H1 (cell line): ENCODE data around the gene ARHGAP10.

Experiments used
- ATF3 ChIP-seq: IDR thresholded peaks from 2 replicates; pipeline ENCODE4 v1.6.1; 2011; ENCODE audit warnings: low read depth, mild to moderate bottlenecking, low read length; ENCODE audit not compliant: insufficient read depth
- BRCA1 ChIP-seq: IDR thresholded peaks from 2 replicates; pipeline ENCODE4 v1.6.1; 2012; ENCODE audit warnings: low read depth, low read length, improper control_type of control experiment
- CEBPB ChIP-seq: IDR thresholded peaks from 2 replicates; pipeline ENCODE4 v1.6.1; 2012; ENCODE audit warnings: low read depth, low read length
- CTCF ChIP-seq, 3 experiments: IDR thresholded peaks; 1 replicate in 2 of 3; 2 replicates in 1 of 3; pipeline versions ENCODE4 v1.5.1 to v1.6.1; 2011; ENCODE audit warnings: low read length in 3 of 3, mild to moderate bottlenecking in 3 of 3, inconsistent platforms in 2 of 3, low read depth in 1 of 3, moderate library complexity in 1 of 3; ENCODE audit not compliant: insufficient read depth in 1 of 3; ENCODE audit errors: control extremely low read depth in 1 of 3
- EGR1 ChIP-seq: IDR thresholded peaks from 2 replicates; pipeline ENCODE4 v1.6.1; 2011; ENCODE audit warnings: low read depth, low read length, borderline replicate concordance
- POLR2A ChIP-seq, 2 experiments: IDR thresholded peaks; 1 replicate in 1 of 2; 2 replicates in 1 of 2; pipeline ENCODE4 v1.6.1; 2011; ENCODE audit warnings: low read depth in 2 of 2, low read length in 2 of 2, mild to moderate bottlenecking in 2 of 2; ENCODE audit errors: control extremely low read depth in 1 of 2
- SIN3A ChIP-seq, 2 experiments: IDR thresholded peaks in 1 of 2; conservative IDR thresholded peaks in 1 of 2; 2 replicates each; pipeline ENCODE4 v1.6.1; 2011 to 2012; ENCODE audit warnings: low read length in 2 of 2, improper control_type of control experiment in 1 of 2, low read depth in 1 of 2, mild to moderate bottlenecking in 1 of 2

- TF ChIP-seq CTCF (IDR thresholded peaks at IDR 0.05; ENCODE audit: control extremely low read depth in 1 of 3, insufficient read depth in 1 of 3, low read depth in 1 of 3, low read length in 3 of 3) = no peak
- no peak for TF ChIP-seq EGR1
- TF ChIP-seq SIN3A (conservative IDR thresholded peaks at IDR 0.05 in 1 of 2, IDR thresholded peaks at IDR 0.05 in 1 of 2; ENCODE audit: low read depth in 1 of 2, low read length in 2 of 2) = no peak
- TF ChIP-seq POLR2A (IDR thresholded peaks at IDR 0.05; ENCODE audit: control extremely low read depth in 1 of 2, low read depth in 2 of 2, low read length in 2 of 2) = no peak
- TF ChIP-seq CEBPB = no peak
- TF ChIP-seq BRCA1 = no peak
- no peak for TF ChIP-seq ATF3
These were observed 9.4 kb downstream of the ARHGAP10 start for GRCh38 chr4:147741190-147741788.
